Activated B cell treated with CpG ODN at 0.5 μM for 24 hours (primary cell): ENCODE results near the gene CCDC142. TPM values are rescaled to one million over a fixed set of nuclear protein-coding genes. Genes with fewer than 3 reads are reported as not detected.

Experiments
- ATAC-seq: fragments of 200-7000 bp; cut with Tn5 transposase; one replicate; pipeline ENCODE4 v1.10.0; 2021; ENCODE audit warnings: low read depth, mild to moderate bottlenecking, moderate library complexity
- CTCF ChIA-PET: fragments of 350-600 bp; sonication (Branson Sonifier 250); formaldehyde crosslinking; loops from one replicate; lab custom pipeline; 2021; ENCODE audit warnings: antibody characterized with exemption; lab: Charles Lee
- POLR2A ChIA-PET: fragments of 350-600 bp; sonication (Branson Sonifier 250); formaldehyde crosslinking; loops from one replicate; lab custom pipeline; 2021; ENCODE audit warnings: antibody characterized with exemption; lab: Charles Lee
- DNase-seq: peaks from one replicate; pipeline ENCODE4 v3.0.0; 2022
- H3K27ac Mint-ChIP-seq: one replicate; pipeline ENCODE4 v1.8.0; 2020; ENCODE audit warnings: mixed read lengths
- H3K27me3 Mint-ChIP-seq: one replicate; pipeline ENCODE4 v1.8.0; 2021; ENCODE audit warnings: mixed read lengths
- H3K36me3 Mint-ChIP-seq: one replicate; pipeline ENCODE4 v1.8.0; 2021; ENCODE audit warnings: low read depth, mixed read lengths
- H3K4me1 Mint-ChIP-seq: one replicate; pipeline ENCODE4 v1.8.0; 2021; ENCODE audit warnings: mixed read lengths
- H3K4me3 Mint-ChIP-seq: one replicate; pipeline ENCODE4 v1.8.0; 2020; ENCODE audit warnings: mild to moderate bottlenecking, mixed read lengths
- H3K9me3 Mint-ChIP-seq: one replicate; pipeline ENCODE4 v1.8.0; 2020; ENCODE audit warnings: mixed read lengths
- intact Hi-C: fragments of 100-400 bp; cut with micrococcal nuclease; formaldehyde crosslinking; loops from one replicate; pipeline ENCODE4 v1.15.1; 2024
- total RNA-seq: library from RNA; stranded (reverse); gene quantifications from 2 replicates; pipeline ENCODE4 v1.2.3, GENCODE V29; 2022
- TF ChIP-seq, protein P1 (sequence below): fragments of 200-600 bp; IDR thresholded peaks from one replicate; pipeline ENCODE4 v1.8.0; 2022; ENCODE audit warnings: antibody characterized with exemption, mild to moderate bottlenecking

CCDC142 gene
- total RNA-seq, 1 donor from 2014 or later = 40.4 TPM

DNA sequence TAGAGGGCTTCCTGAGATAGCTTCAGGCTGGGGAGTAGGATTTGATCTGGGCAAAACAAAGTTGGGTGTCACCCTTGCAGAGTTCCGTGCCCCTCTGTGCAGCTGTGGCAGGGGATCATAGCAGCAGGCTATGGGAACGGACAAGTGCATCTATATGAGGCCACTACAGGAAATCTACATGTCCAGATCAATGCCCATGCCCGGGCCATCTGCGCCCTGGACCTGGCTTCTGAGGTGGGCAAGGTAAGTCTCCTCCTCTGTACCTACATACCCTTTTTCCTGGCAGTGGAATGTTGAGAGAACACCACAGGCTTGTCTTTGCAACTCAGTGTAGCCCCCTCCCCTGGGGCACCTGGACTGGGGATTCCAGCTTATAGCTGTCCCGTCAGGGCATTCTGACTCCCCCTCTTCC, 57.8 kb downstream of the CCDC142 start:
- DNase-seq (no peak), ATAC-seq (no peak)
- peaks cover 18% of the 10 kb centered on the region for H3K4me1 Mint-ChIP-seq
- H3K36me3 Mint-ChIP-seq = peaks cover 30% of the 10 kb centered on the region
- no peaks in the 10 kb centered on the region for H3K27me3 Mint-ChIP-seq
- no peaks in the 10 kb centered on the region for H3K9me3 Mint-ChIP-seq
- H3K4me3 Mint-ChIP-seq = no peak overlapping the region
- no peak overlapping the region for H3K27ac Mint-ChIP-seq
- CTCF ChIA-PET = no interaction called here
- TF ChIP-seq, protein P1, sequence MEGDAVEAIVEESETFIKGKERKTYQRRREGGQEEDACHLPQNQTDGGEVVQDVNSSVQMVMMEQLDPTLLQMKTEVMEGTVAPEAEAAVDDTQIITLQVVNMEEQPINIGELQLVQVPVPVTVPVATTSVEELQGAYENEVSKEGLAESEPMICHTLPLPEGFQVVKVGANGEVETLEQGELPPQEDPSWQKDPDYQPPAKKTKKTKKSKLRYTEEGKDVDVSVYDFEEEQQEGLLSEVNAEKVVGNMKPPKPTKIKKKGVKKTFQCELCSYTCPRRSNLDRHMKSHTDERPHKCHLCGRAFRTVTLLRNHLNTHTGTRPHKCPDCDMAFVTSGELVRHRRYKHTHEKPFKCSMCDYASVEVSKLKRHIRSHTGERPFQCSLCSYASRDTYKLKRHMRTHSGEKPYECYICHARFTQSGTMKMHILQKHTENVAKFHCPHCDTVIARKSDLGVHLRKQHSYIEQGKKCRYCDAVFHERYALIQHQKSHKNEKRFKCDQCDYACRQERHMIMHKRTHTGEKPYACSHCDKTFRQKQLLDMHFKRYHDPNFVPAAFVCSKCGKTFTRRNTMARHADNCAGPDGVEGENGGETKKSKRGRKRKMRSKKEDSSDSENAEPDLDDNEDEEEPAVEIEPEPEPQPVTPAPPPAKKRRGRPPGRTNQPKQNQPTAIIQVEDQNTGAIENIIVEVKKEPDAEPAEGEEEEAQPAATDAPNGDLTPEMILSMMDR = no peak
- POLR2A ChIA-PET = interaction anchor here (0.7 kb wide), 1 partner anchor 67 kb away, joined by 3 read pairs; no protein-coding TSS in a partner anchor
- intact Hi-C loops = loop anchor here (5.0 kb wide), 2 partner anchors 47 to 228 kb away; partner anchors contain the start of genes MRPL53 and MTHFD2

DNA sequence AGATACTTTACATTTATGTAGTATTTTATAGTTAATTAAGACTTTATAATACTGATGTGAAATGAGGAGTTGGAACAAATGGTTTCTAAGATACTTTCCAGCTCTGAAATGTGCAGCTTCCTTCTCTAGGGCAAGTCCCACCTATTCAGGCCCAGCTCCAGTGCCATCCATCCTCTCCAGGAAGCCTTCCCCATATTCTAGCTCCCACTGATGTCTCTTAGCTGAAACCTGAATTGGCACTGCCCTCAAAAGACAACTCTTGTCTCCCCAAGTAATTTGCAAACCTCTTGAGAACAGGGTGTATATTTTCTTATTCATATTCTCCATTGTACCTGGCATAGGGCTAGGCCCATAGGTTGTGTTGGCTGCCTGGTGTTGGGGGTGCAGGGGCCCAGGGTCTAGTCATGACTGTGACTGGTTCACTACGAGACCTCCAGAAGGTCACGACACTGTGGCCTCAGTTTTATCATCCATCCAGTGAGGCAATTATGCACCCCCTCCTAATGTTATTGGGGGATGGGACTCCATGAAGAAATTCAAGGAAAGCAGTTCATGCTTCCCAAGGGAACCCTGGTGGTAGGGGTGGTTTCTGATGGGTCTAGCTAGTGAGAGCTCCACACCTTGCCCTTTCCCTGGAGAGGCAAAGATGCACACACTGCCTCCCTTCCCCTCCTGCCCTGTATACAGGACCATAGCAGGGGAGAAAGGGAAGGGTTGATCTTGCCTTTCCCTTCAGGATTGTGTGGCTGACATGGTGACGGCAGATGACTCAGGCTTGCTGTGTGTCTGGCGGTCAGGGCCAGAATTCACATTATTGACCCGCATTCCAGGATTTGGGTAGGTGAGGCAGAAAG, 58.4 kb downstream of the CCDC142 start:
- DNase-seq (no peak), ATAC-seq (no peak)
- ChIA-PET CTCF (no interaction called here), POLR2A (interaction anchor here (0.5 to 0.8 kb wide), 3 partner anchors 15 to 68 kb away, joined by 3 to 4 read pairs (median 3); no protein-coding TSS in a partner anchor)
- Mint-ChIP-seq H3K36me3 (peaks cover 27% of the 10 kb centered on the region), H3K9me3 (no peaks in the 10 kb centered on the region), H3K4me1 (peaks cover 24% of the 10 kb centered on the region), H3K4me3 (no peak overlapping the region), H3K27me3 (no peaks in the 10 kb centered on the region), H3K27ac (no peak overlapping the region)
- intact Hi-C loops = loop anchor here (5.0 kb wide), 2 partner anchors 48 to 227 kb away; partner anchors contain the start of genes MRPL53 and MTHFD2
- TF ChIP-seq, protein P1 = no peak

Other genes starting within 250 kb of the CCDC142 start
- gene SLC4A5, start 139.6 kb downstream of the CCDC142 start, total RNA-seq = 5.4 and 5.9 TPM in 2 replicates
- 122 and 137 TPM in 2 replicates for gene DCTN1, start 102.7 kb downstream of the CCDC142 start, total RNA-seq
- 3.9 and 5.5 TPM in 2 replicates for gene C2orf81, start 61.4 kb downstream of the CCDC142 start, total RNA-seq
- 32.3 and 33.5 TPM in 2 replicates for gene WDR54, start 61.3 kb downstream of the CCDC142 start, total RNA-seq
- gene RTKN, start 41.1 kb downstream of the CCDC142 start, total RNA-seq = 8.3 and 11.6 TPM in 2 replicates
- 47.9 and 51.3 TPM in 2 replicates for gene INO80B, start 27.9 kb downstream of the CCDC142 start, total RNA-seq
- gene WBP1, start 24.6 kb downstream of the CCDC142 start, total RNA-seq = 61.4 and 65.3 TPM in 2 replicates
- 70.8 and 85.7 TPM in 2 replicates for gene MOGS, start 17.6 kb downstream of the CCDC142 start, total RNA-seq
- 86.9 and 98.8 TPM in 2 replicates for gene MRPL53, start 10.3 kb downstream of the CCDC142 start, total RNA-seq
- gene TTC31, start 83 bp upstream of the CCDC142 start, total RNA-seq = 41.9 and 49.1 TPM in 2 replicates
- 0.69 and 1.2 TPM in 2 replicates for gene LBX2, start 16.6 kb upstream of the CCDC142 start, total RNA-seq
- gene PCGF1, start 24.7 kb upstream of the CCDC142 start, total RNA-seq = 29.3 and 34.7 TPM in 2 replicates
- gene TLX2, start 31.5 kb upstream of the CCDC142 start, total RNA-seq = not detected in 2 replicates
- gene DQX1, start 43.2 kb upstream of the CCDC142 start, total RNA-seq = 0.51 and 0.73 TPM in 2 replicates
- 167 and 177 TPM in 2 replicates for gene AUP1, start 46.7 kb upstream of the CCDC142 start, total RNA-seq
- 49.4 and 53.1 TPM in 2 replicates for gene HTRA2, start 46.9 kb upstream of the CCDC142 start, total RNA-seq
- 1.4 and 2.3 TPM in 2 replicates for gene LOXL3, start 70.9 kb upstream of the CCDC142 start, total RNA-seq
- gene DOK1, start 71.7 kb upstream of the CCDC142 start, total RNA-seq = 33.8 and 35.1 TPM in 2 replicates
- gene M1AP, start 165.3 kb upstream of the CCDC142 start, total RNA-seq = not detected in 2 replicates
- gene SEMA4F, start 171.2 kb upstream of the CCDC142 start, total RNA-seq = 10.2 and 11.6 TPM in 2 replicates